GM06990 (cell line): ENCODE measurements around the gene ERFL.
A peak's percentile ranks its signal among the peaks of the same experiment; 100 is the strongest.
"Not testable (repeated sequence)": the region's sequence is repeated elsewhere in the genome, so short reads cannot be mapped to it uniquely, and the experiment has no call there.

Experiments used
- DNase-seq: peaks from one replicate; pipeline ENCODE4 v3.0.0-alpha.2; 2011; ENCODE audit not compliant: insufficient read length; ENCODE audit errors: extremely low read depth
- H3K27me3 ChIP-seq: replicated peaks from 2 replicates; pipeline ENCODE4 v1.6.0; 2011; ENCODE audit warnings: low read length; ENCODE audit not compliant: control insufficient read depth, insufficient read depth
- H3K36me3 ChIP-seq: 2 replicates; pipeline ENCODE4 v1.5.1; 2011; ENCODE audit warnings: low read length; ENCODE audit not compliant: control insufficient read depth, insufficient read depth
- H3K4me3 ChIP-seq: replicated peaks from 2 replicates; pipeline ENCODE4 v1.5.1; 2011; ENCODE audit warnings: low read depth, mild to moderate bottlenecking, control low read depth, low read length
- CTCF ChIP-seq: IDR thresholded peaks from 2 replicates; pipeline ENCODE4 v1.5.1; 2011; ENCODE audit warnings: low read length, control low read depth, mild to moderate bottlenecking, inconsistent platforms; ENCODE audit not compliant: insufficient read depth, poor library complexity, severe bottlenecking

The ERFL gene

DNA sequence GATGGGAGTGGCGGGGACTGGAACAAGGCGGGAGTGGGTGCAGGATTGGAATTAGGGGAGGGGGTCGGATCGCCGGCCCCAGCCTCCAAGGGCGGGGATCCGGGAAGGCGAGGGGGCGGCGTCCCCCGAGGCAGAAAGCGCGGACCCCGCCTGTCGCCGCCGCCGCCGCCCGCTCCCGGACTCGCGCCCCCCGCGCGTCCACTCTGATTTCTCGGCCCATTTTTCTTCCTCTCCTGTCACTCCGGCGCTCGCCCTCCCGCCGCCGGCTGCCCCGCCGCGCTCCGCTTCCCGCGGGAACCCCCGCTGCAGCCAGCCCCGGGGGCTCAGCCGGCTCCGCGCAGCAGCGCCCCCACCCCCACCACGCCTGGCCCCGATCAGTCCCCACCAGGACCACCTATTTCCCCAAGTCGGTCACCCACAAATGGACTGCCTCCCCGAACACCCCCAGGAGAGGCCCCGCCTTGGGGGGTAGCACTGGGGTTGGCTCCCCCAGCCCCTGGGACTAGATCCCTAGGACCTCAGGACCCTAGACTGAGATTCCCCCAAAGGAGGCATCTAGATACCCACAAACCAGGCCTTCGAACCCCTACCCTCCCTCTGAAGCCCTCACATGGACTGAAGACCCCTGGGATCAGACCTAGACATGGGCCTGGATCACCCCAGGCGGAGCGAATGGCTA is 12.6 kb upstream of the ERFL start:
- no peaks in the 10 kb centered on the region for H3K36me3 ChIP-seq
- TF ChIP-seq CTCF, result no peak
- H3K4me3 ChIP-seq, result peak overlapping the region; percentile 67
- DNase-seq, result no peak
- H3K27me3 ChIP-seq, result no peaks in the 10 kb centered on the region

DNA sequence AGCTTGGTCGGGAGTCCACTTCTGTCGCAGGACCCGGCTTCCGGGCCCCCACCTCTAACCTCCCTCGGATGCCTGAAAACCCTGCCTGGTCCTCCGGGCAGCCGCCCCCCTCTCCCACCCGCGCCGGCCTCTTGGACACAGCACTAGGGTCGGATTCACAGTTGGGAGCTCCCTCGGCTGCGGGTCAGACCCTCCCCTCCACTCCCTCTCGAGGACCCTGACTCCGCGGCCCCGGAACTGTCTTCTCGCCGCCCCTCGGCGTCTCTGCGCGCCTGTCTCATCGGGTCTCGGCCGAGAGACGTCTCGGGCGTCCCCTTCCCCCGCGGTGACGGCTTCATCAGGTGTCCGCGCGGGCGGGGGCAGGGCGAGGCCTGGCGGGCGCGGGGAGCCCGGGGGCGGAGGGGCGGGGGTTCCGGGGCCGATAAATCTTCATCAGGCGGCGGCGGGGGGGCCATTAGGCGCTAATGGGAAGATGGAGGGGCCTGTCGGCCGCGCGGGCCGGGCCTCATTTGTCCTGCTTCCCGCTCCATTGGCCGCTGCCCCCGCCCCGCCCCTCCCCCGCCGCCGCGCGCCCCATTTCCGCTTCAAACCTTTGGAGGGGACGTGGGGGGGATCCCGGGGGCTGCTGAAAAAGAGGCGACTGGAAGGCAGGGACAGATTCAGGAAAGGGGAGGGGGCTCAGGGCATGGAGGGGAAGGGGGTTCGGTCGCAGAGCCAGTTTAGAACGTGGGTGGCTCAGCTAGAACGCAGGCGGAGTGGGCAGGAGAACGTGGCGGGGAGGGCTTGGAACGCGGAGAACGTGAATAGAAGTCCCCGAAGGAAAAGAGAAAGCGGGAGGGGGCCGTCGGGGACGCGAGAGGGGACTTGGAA is 11.8 kb upstream of the ERFL start:
- no peaks in the 10 kb centered on the region for H3K27me3 ChIP-seq
- no peaks in the 10 kb centered on the region for H3K36me3 ChIP-seq
- TF ChIP-seq CTCF, result no peak
- DNase-seq, result peak; percentile 65
- peak overlapping the region; percentile 67 for H3K4me3 ChIP-seq

- DNase-seq, H3K4me3 ChIP-seq, H3K27me3 ChIP-seq: not testable (repeated sequence)
Observed at GRCh38 chr19:41939209-41939608, 11.0 kb upstream of the ERFL start.

GRCh38 chr19:41937525-41938468 is 9.5 kb upstream of the ERFL start:
- TF ChIP-seq CTCF, result peak; percentile 6
- no peaks in the 10 kb centered on the region; the same call in 1 of the 2 replicates for H3K27me3 ChIP-seq
- DNase-seq, result no peak
- H3K36me3 ChIP-seq, result no peaks in the 10 kb centered on the region
- no peak overlapping the region for H3K4me3 ChIP-seq

More at GRCh38 chr19:41939209-41939608, 11.0 kb upstream of the ERFL start:
- H3K36me3 ChIP-seq, result not testable (repeated sequence)

- no peaks in the 10 kb centered on the region; the same call in 1 of the 2 replicates for H3K27me3 ChIP-seq
- no peak for DNase-seq
Observed at GRCh38 chr19:41936961-41937360, 8.7 kb upstream of the ERFL start.

More at GRCh38 chr19:41936961-41937360, 8.7 kb upstream of the ERFL start:
- no peak for TF ChIP-seq CTCF
- Histone ChIP-seq H3K36me3 (no peaks in the 10 kb centered on the region), H3K4me3 (no peak overlapping the region)
